Measurements from ENCODE around the gene CHCT1. TPM values are rescaled to one million over a fixed set of nuclear protein-coding genes. Genes with fewer than 3 reads are reported as not detected.
"Not testable (repeated sequence)": the region's sequence is repeated elsewhere in the genome, so short reads cannot be mapped to it uniquely, and the experiment has no call there.

Gene CHCT1
- not detected in 2 replicates for total RNA-seq (2014; rRNA removed; shearing (Covaris generic))
- not detected in 2 replicates for total RNA-seq (2022)
- not detected for Bru-seq, nascent RNA
- not detected for BruChase-seq, experiment 1, labeled RNA remaining after a 6-hour chase
- not detected for BruChase-seq, experiment 2, labeled RNA remaining after a 2-hour chase
- long read RNA-seq, result 0 reads

- Histone ChIP-seq H3K9me2 (ENCODE audit: insufficient read depth, low read length) (no peaks in the 10 kb centered on the region), H3K27ac (ENCODE audit: low read depth, low read length, poor library complexity, severe bottlenecking) (no peak within 1 kb of the TSS), H3K79me2 (ENCODE audit: insufficient read depth, low read depth, low read length) (no peaks in the 10 kb centered on the region), H4K20me1 (ENCODE audit: insufficient read depth, low read length) (no peaks in the 10 kb centered on the region), H3K4me2 (ENCODE audit: low read length) (peak within 1 kb of the TSS; percentile 71), H3K36me3 (ENCODE audit: insufficient read depth, low read length) (no peaks in the 10 kb centered on the region), H2AFZ (ENCODE audit: low read length) (peak within 1 kb of the TSS; percentile 71), H3K4me3 (ENCODE audit: low read depth, low read length, poor library complexity, severe bottlenecking) (peak within 1 kb of the TSS; percentile 58), H3K9me3 (ENCODE audit: low read length) (no peaks in the 10 kb centered on the region), H3K4me1 (ENCODE audit: insufficient read depth, low read length, poor library complexity, severe bottlenecking) (no peaks in the 10 kb centered on the region)
- intact Hi-C loops (cut with micrococcal nuclease; ENCODE audit: unreplicated experiment), result loop anchor here (5.0 to 10.0 kb wide), 3 partner anchors 143 to 215 kb away; no protein-coding TSS in a partner anchor
- no TSS peak for BruUV-seq (replicated peaks)
- POLR2A ChIA-PET, result no interaction called here
- TF ChIP-seq CTCF (conservative IDR thresholded peaks at IDR 0.05; ENCODE audit: low read length) (no peak), EZH2phosphoT487 (IDR thresholded peaks at IDR 0.05; ENCODE audit: borderline replicate concordance, low read depth, low read length) (no peak)
- CTCF ChIA-PET (ENCODE audit: unreplicated experiment), result no interaction called here
- DNase-seq (ENCODE audit: low spot score), result no peak
These were observed at the start of gene CHCT1 for GRCh38 chr17:60422162-60422665. Gene CHCT1, plus strand, starts transcription at chr17:60422489. Its CDS starts 104 bp downstream, at chr17:60422593.

GRCh38 chr17:60372790-60373483 is 49.4 kb upstream of the CHCT1 start:
- no peaks in the 10 kb centered on the region; the same call in 1 of the 2 replicates for H3K79me2 ChIP-seq (ENCODE audit: insufficient read depth, low read depth, low read length)
- H3K4me2 ChIP-seq (ENCODE audit: low read length), result no peak overlapping the region

GRCh38 chr17:60378187-60378586 is 44.1 kb upstream of the CHCT1 start:
- H3K4me1 ChIP-seq (ENCODE audit: insufficient read depth, low read length, poor library complexity, severe bottlenecking); H3K36me3 ChIP-seq (ENCODE audit: insufficient read depth, low read length); DNase-seq (ENCODE audit: low spot score); CTCF ChIA-PET (ENCODE audit: unreplicated experiment); intact Hi-C loops (cut with micrococcal nuclease; ENCODE audit: unreplicated experiment); H4K20me1 ChIP-seq (ENCODE audit: insufficient read depth, low read length); H3K79me2 ChIP-seq (ENCODE audit: insufficient read depth, low read depth, low read length); H3K27ac ChIP-seq (ENCODE audit: low read depth, low read length, poor library complexity, severe bottlenecking); H3K9me3 ChIP-seq (ENCODE audit: low read length); POLR2A ChIA-PET; H2AFZ ChIP-seq (ENCODE audit: low read length); H3K4me2 ChIP-seq (ENCODE audit: low read length); BruUV-seq (replicated peaks); H3K9me2 ChIP-seq (ENCODE audit: insufficient read depth, low read length); H3K4me3 ChIP-seq (ENCODE audit: low read depth, low read length, poor library complexity, severe bottlenecking): not testable (repeated sequence)

More at GRCh38 chr17:60372790-60373483, 49.4 kb upstream of the CHCT1 start:
- H4K20me1 ChIP-seq (ENCODE audit: insufficient read depth, low read length), result no peaks in the 10 kb centered on the region
- no peak for TF ChIP-seq CTCF (conservative IDR thresholded peaks at IDR 0.05; ENCODE audit: low read length)
- no peak for TF ChIP-seq EZH2phosphoT487 (IDR thresholded peaks at IDR 0.05; ENCODE audit: borderline replicate concordance, low read depth, low read length)
- no peaks in the 10 kb centered on the region for H3K9me2 ChIP-seq (ENCODE audit: insufficient read depth, low read length)
- CTCF ChIA-PET (ENCODE audit: unreplicated experiment), result no interaction called here
- H3K9me3 ChIP-seq (ENCODE audit: low read length), result no peaks in the 10 kb centered on the region
- no peak for DNase-seq (ENCODE audit: low spot score)
- H2AFZ ChIP-seq (ENCODE audit: low read length), result no peak overlapping the region
- intact Hi-C loops (cut with micrococcal nuclease; ENCODE audit: unreplicated experiment), result no loop called here
- H3K4me1 ChIP-seq (ENCODE audit: insufficient read depth, low read length, poor library complexity, severe bottlenecking), result no peaks in the 10 kb centered on the region
- POLR2A ChIA-PET, result interaction anchor here (0.7 kb wide), 4 partner anchors 9 to 258 kb away, joined by 3 to 6 read pairs (median 3); no protein-coding TSS in a partner anchor
- H3K36me3 ChIP-seq (ENCODE audit: insufficient read depth, low read length), result no peaks in the 10 kb centered on the region
- BruUV-seq (replicated peaks), result no TSS peak
- no peak overlapping the region for H3K4me3 ChIP-seq (ENCODE audit: low read depth, low read length, poor library complexity, severe bottlenecking)
- no peak overlapping the region for H3K27ac ChIP-seq (ENCODE audit: low read depth, low read length, poor library complexity, severe bottlenecking)

- H2AFZ ChIP-seq (ENCODE audit: low read length); H3K79me2 ChIP-seq (ENCODE audit: insufficient read depth, low read depth, low read length); H3K27ac ChIP-seq (ENCODE audit: low read depth, low read length, poor library complexity, severe bottlenecking); H3K9me3 ChIP-seq (ENCODE audit: low read length); intact Hi-C loops (cut with micrococcal nuclease; ENCODE audit: unreplicated experiment); BruUV-seq (replicated peaks); H3K9me2 ChIP-seq (ENCODE audit: insufficient read depth, low read length); CTCF ChIA-PET (ENCODE audit: unreplicated experiment); H3K36me3 ChIP-seq (ENCODE audit: insufficient read depth, low read length); H3K4me2 ChIP-seq (ENCODE audit: low read length); H3K4me1 ChIP-seq (ENCODE audit: insufficient read depth, low read length, poor library complexity, severe bottlenecking); H4K20me1 ChIP-seq (ENCODE audit: insufficient read depth, low read length); H3K4me3 ChIP-seq (ENCODE audit: low read depth, low read length, poor library complexity, severe bottlenecking); DNase-seq (ENCODE audit: low spot score): not testable (repeated sequence)
- POLR2A ChIA-PET, result interaction anchor here (1.4 kb wide), 1 partner anchor 10 kb away, joined by 3 read pairs; no protein-coding TSS in a partner anchor
These were observed 42.8 kb upstream of the CHCT1 start for GRCh38 chr17:60379461-60379860.
